Pulmonary artery endothelial cell (primary cell): ENCODE measurements around the gene FTMT. TPM values are rescaled to one million over a fixed set of nuclear protein-coding genes. Genes with fewer than 3 reads are reported as not detected.
"Not testable (repeated sequence)": the region's sequence is repeated elsewhere in the genome, so short reads cannot be mapped to it uniquely, and the experiment has no call there.

Experiments
- DNase-seq: peaks from one replicate; pipeline ENCODE4 v3.0.0-alpha.2; 2011; ENCODE audit warnings: low read depth, low spot score
- total RNA-seq: library from RNA; depleted of rRNA; stranded (reverse); fragments of >200 nt; gene quantifications from 2 replicates; pipeline ENCODE4 v1.2.3, GENCODE V29; 2014

The FTMT gene
- not detected in 2 replicates for total RNA-seq

GRCh38 chr5:121851643-121852574 is at the start of gene FTMT:
Gene FTMT, plus strand, starts transcription at chr5:121851882. Its CDS starts 82 bp downstream, at chr5:121851964.
- no peak for DNase-seq

GRCh38 chr5:121805251-121805650 is 46.4 kb upstream of the FTMT start:
- not testable (repeated sequence) for DNase-seq

GRCh38 chr5:121805911-121806310 is 45.8 kb upstream of the FTMT start:
- no peak for DNase-seq

- DNase-seq = no peak
Measured at GRCh38 chr5:121816164-121816563, 35.5 kb upstream of the FTMT start.

- no peak for DNase-seq
Measured at GRCh38 chr5:121819682-121820261, 31.9 kb upstream of the FTMT start.

GRCh38 chr5:121833617-121834016 is 18.1 kb upstream of the FTMT start:
- DNase-seq = no peak

- no peak for DNase-seq
Measured at GRCh38 chr5:121834021-121834420, 17.7 kb upstream of the FTMT start.

- no peak for DNase-seq
Measured at GRCh38 chr5:121841892-121842291, 9.8 kb upstream of the FTMT start.

GRCh38 chr5:121850272-121850671 is 1.4 kb upstream of the FTMT start:
- DNase-seq = no peak

- no peak for DNase-seq
Measured at GRCh38 chr5:121853850-121854249, 2.2 kb downstream of the FTMT start.

GRCh38 chr5:121862801-121863200 is 11.1 kb downstream of the FTMT start:
- DNase-seq = no peak

GRCh38 chr5:121863753-121864285 is 12.1 kb downstream of the FTMT start:
- DNase-seq = no peak

- no peak for DNase-seq
Measured at GRCh38 chr5:121867403-121867802, 15.7 kb downstream of the FTMT start.

GRCh38 chr5:121870489-121870888 is 18.8 kb downstream of the FTMT start:
- no peak for DNase-seq

- DNase-seq = no peak
Measured at GRCh38 chr5:121872856-121873255, 21.2 kb downstream of the FTMT start.

- DNase-seq = no peak
Measured at GRCh38 chr5:121873409-121873808, 21.7 kb downstream of the FTMT start.

- no peak for DNase-seq
Measured at GRCh38 chr5:121885630-121886029, 33.9 kb downstream of the FTMT start.

GRCh38 chr5:121887727-121888126 is 36.0 kb downstream of the FTMT start:
- DNase-seq = no peak

- DNase-seq = no peak
Measured at GRCh38 chr5:121890297-121890858, 38.7 kb downstream of the FTMT start.

- DNase-seq = no peak
Measured at GRCh38 chr5:121897341-121897740, 45.7 kb downstream of the FTMT start.

- no peak for DNase-seq
Measured at GRCh38 chr5:121899346-121899745, 47.7 kb downstream of the FTMT start.
